ENCODE data around the gene ARPC2. TPM values are rescaled to one million over a fixed set of nuclear protein-coding genes. Genes with fewer than 3 reads are reported as not detected.
A peak's percentile ranks its signal among the peaks of the same experiment; 100 is the strongest.

ARPC2 gene
- total RNA-seq, 1 donor from 2014 or later: 458 TPM

GRCh38 chr2:218263817-218264641, 47.0 kb downstream of the ARPC2 start:
- no peak overlapping the region for H3K4me3 ChIP-seq (ENCODE audit: low read depth, low read length)
- no peak for DNase-seq (ENCODE audit: low read depth)
- peak; percentile 19 for TF ChIP-seq CTCF (conservative IDR thresholded peaks at IDR 0.05; ENCODE audit: low read depth, low read length)

- no peak for TF ChIP-seq CTCF (conservative IDR thresholded peaks at IDR 0.05; ENCODE audit: low read depth, low read length)
- no peak overlapping the region for H3K4me3 ChIP-seq (ENCODE audit: low read depth, low read length)
- no peak for DNase-seq (ENCODE audit: low read depth)
These were observed 48.0 kb downstream of the ARPC2 start for GRCh38 chr2:218264773-218265561.

GRCh38 chr2:218265626-218266025, 48.6 kb downstream of the ARPC2 start:
- DNase-seq (ENCODE audit: low read depth): no peak
- TF ChIP-seq CTCF (conservative IDR thresholded peaks at IDR 0.05; ENCODE audit: low read depth, low read length): no peak
- H3K4me3 ChIP-seq (ENCODE audit: low read depth, low read length): no peak overlapping the region

- DNase-seq (ENCODE audit: low read depth): no peak
- TF ChIP-seq CTCF (conservative IDR thresholded peaks at IDR 0.05; ENCODE audit: low read depth, low read length): no peak
- no peak overlapping the region for H3K4me3 ChIP-seq (ENCODE audit: low read depth, low read length)
These were observed 49.5 kb downstream of the ARPC2 start for GRCh38 chr2:218266316-218266979.

- H3K4me3 ChIP-seq (ENCODE audit: low read depth, low read length): no peak overlapping the region
- DNase-seq (ENCODE audit: low read depth): no peak
- no peak for TF ChIP-seq CTCF (conservative IDR thresholded peaks at IDR 0.05; ENCODE audit: low read depth, low read length)
These were observed 50.3 kb downstream of the ARPC2 start for GRCh38 chr2:218267259-218267658.

GRCh38 chr2:218269900-218270720, 53.1 kb downstream of the ARPC2 start, which contains the start of the genes AAMP and PNKD:
Gene AAMP (minus strand): TSS chr2:218270137. CDS start chr2:218270086, 51 bp downstream.
Gene PNKD (plus strand): TSS chr2:218270519. CDS start chr2:218270536, 17 bp downstream.
- peak; percentile 90 for DNase-seq (ENCODE audit: low read depth)
- no peak for TF ChIP-seq CTCF (conservative IDR thresholded peaks at IDR 0.05; ENCODE audit: low read depth, low read length)
- H3K4me3 ChIP-seq (ENCODE audit: low read depth, low read length): peak within 1 kb of the TSS; percentile 92

Data from epithelial cell of proximal tubule (primary cell).